Stimulated activated CD8-positive, alpha-beta memory T cell treated with anti-CD3 and anti-CD28 coated beads, Interleukin-7, amount 100 ng/mL, for 1 hour (primary cell): ENCODE data around the gene LILRB2.
"Not testable (repeated sequence)": the region's sequence is repeated elsewhere in the genome, so short reads cannot be mapped to it uniquely, and the experiment has no call there.

Experiments used
- DNase-seq, 2 donors: peaks; one replicate each; pipeline ENCODE4 v3.0.0-alpha.2; 2020; ENCODE audit warnings: low read depth in 2 of 2

Gene LILRB2

DNA sequence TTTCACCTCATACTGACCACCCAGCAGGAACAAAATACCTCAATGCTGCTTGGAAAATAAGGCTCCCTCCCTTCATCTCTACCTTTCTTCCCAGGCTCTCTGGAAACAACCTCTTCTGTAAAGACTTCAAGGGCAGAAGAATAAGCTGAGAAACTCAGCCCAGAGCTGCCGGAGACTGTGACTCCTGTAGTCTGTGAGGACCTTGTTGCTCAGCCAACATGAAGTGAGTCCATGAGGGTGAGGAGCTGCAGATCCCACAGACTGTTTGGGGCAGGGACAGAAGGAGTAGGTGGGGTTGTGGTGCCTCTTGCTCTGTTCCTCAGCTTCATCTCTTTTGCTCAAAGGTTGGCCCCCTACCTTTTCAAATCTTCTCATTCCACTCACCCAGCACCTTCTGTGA is 24.2 kb upstream of the LILRB2 start:
- DNase-seq, result no peak

DNA sequence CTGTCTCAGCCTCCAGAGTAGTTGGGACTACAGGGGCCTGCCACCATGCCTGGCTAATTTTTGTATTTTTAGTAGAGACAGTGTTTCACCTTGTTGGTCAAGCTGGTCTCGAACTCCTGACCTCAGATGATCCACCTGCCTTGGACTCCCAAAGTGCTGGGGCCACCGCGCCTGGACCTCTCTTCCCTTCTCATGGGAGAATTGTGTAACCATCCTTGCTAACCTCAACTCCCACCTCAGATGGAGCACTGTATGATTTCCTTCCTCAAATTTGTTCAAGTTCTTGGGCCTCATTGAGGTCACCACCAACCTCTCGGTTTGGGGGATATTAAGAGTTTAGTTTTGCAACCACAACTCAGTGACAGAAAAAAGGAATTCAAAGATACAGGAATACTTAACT is 21.3 kb upstream of the LILRB2 start:
- DNase-seq, result no peak

DNA sequence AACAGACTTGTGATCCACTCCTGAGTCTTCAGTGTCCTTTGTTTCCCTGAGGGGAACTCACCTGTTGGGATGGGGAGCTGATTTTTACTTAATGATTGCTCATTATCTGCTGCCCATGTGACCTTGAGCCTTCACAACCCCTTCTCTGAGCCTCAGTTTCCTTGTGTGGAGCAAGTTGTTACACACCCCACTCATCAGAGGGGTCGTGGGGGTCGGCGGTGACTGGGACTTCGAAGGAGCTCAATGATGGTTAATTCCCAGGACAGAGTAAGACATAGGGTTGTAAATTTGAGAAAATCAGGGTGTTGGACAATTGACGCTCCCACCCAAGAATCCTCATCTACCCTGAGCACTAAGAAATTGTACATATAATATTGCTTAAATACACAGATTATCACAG is 18.6 kb upstream of the LILRB2 start:
- no peak for DNase-seq

DNA sequence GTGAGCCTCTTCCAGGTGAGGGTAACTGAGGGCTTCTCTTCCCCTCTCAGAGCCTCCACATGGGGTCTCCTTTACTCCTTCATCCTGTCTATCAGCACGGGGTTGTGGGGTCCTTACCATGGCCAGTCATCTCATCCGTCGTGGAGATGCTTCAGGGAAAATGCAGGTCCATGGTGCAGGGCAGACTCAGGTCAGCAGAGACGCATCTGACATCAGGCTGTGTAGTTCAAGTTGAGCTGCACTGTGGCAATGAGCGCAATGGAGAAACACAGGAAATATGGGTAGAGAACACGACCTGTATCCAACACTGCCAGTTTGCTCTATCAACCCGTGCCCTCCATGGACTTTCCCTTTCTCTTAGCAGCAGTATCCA is 18.2 kb upstream of the LILRB2 start:
- no peak for DNase-seq

DNA sequence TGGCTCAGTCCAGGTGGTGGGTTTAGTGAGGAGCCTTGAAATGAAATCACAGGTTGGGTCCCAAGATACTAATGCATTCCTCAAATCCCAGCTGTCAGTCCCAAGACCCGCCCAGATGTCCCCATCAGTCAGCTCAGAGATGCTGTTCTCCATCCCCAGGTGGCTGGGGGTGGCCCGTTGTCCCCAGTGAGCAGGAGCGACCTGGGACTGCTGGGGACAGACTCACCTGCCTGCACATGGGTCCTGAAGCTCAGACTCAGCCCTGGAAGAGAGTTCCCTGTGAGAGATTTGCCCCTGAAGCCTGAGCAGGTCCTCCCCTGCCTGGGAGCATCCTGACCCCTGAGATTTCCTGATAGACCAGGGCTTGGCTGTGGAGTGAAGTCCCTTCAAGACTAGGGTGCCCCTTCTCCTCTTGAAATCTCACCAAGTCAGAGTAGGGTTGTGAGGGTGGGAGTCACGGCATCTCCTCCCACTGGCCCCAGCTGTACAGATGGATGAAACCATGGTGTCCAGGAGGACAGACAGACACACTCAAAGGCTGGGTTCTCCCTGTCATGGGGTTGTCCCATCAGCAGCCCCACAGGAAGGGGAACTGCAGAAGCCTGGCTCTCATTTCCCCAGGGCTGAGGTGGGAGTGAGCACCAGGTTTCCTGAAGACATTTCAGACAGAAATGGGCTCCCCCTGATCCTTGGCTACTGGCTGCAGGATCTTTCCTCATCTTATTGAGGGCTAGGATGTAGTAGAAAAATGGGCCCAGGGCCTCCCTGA is 17.6 kb upstream of the LILRB2 start:
- DNase-seq, result no peak

DNA sequence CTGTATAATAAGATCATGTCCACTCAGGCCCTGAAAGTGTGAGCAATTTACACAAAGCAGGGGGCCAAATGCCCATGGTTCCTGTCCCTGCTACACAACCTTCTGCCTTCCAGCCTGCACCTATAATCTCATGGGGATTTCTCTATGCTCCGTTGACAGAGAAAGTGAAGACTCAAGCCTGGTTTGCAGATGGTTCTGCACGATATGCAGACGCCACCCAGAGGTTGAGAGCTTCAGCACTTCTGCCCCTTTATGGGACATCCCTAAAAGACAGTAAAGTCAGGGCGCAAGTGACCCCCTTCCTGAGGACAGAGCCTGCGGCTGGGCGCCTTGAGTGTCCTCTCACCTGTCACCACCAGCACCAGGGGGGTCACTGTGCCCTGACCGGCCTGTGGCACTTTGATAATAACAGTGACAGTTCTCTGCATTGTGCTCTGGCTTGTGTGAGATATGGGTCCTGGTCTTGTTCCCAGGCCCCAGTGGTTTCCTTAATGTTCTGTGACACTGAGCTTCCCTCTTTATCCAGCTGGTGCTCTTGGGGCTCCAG is 16.9 kb upstream of the LILRB2 start:
- no peak for DNase-seq

DNA sequence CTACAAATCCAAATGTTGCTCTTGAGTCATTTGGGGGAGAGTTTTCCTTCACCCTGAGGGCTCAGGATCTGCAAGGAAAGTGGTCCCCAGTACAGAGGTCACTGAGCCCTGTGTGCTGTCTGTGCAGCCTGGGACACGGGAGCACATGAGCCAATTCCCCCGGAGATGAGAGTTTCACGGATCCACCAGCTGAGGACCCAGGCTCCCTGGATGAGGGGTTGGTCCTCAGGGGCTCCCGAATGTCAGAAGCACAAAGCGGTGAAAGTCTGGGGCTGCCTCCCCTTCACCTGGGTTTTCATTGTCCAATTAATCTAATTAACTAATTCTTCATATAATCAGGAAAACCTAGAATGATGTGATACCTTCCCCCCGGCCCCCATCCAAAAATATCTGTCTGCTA is 13.6 kb upstream of the LILRB2 start:
- no peak for DNase-seq

DNA sequence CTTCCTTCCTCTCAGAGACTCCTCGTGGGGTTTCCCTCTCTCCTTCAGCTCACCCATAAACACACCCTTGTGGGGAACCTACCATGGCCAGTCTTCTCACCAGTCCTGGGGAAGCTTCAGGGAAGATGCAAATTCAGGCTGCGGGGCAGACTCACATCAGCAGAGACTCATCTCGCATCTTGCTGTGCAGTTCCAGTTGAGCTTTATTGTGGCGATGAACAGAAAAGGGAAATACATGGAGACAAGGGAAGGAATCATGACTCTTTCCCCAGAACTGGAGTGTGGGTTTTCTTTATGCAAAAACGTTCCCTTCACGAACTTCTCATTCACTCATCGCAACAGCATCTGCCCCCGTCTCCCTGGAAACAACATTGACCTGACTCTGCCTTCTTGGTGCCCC is 8.2 kb upstream of the LILRB2 start:
- not testable (repeated sequence) for DNase-seq

DNA sequence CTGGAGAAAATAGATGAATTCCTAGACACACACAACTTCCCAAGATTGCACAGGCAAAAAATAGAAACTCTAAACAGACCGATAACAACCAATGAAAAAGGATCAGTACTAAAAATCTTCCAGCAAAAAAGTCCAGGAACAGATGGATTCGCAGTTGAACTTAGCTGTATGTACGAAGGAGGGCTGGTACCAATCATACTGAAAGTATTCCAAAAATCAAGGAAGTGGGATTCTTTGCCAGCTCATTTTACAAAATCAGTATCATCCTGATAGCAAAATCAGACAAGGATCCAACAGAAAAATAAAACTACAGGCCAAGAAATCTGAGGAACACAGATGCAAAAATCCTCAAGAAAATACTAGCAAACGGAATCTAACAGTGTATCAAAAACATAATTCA is 6.5 kb upstream of the LILRB2 start:
- no peak for DNase-seq

DNA sequence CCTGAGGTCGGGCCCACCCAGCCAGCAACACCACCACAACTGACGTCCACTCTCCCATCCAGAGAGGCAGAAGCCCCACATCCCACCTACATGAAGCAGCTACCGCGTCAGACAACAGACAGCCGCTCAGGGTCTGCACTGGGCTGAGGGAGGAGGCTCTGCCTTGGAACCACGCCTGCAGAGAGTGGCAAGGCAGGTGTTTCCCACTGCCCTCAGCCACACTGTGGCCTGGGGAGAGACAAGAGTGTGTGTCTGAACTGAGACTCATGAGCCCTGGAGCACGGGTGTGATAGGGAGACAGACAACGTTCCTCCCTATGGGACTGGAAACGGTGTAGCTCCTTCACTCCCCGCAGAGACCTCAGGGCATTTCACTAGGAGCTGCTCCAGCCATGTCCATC is 5.4 kb upstream of the LILRB2 start:
- not testable (repeated sequence) for DNase-seq

DNA sequence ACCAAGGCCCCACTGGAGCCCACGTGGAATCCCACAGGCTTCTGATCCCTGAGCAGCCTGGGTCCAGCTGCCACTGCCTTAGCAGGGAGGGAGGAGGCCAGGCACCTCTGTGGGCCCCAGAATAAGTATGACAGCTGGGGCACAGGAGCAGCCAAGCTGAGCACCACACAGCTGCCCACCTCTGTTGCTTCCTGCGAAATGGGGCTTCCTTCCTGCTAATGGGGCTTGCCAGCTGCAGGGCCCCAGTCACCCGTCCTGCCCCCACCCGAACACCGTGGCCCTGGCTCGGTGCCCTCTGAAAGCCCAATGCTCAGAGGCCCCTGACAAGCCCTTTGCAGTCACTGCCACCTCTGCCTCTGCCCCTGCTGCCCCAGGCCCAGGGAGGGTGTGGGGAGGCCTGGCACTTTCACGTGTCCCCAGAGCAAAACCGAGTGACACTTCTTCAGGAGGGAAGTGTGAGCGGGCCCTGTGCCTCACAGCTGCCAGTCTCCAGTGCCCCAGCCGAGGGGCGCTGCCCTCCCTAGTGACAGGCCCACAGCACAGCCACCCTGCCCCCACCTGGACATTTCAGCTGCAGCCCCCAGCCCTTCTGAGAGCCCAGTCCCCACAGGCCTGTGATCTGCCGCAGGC is 4.6 kb upstream of the LILRB2 start:
- not testable (repeated sequence) for DNase-seq

DNA sequence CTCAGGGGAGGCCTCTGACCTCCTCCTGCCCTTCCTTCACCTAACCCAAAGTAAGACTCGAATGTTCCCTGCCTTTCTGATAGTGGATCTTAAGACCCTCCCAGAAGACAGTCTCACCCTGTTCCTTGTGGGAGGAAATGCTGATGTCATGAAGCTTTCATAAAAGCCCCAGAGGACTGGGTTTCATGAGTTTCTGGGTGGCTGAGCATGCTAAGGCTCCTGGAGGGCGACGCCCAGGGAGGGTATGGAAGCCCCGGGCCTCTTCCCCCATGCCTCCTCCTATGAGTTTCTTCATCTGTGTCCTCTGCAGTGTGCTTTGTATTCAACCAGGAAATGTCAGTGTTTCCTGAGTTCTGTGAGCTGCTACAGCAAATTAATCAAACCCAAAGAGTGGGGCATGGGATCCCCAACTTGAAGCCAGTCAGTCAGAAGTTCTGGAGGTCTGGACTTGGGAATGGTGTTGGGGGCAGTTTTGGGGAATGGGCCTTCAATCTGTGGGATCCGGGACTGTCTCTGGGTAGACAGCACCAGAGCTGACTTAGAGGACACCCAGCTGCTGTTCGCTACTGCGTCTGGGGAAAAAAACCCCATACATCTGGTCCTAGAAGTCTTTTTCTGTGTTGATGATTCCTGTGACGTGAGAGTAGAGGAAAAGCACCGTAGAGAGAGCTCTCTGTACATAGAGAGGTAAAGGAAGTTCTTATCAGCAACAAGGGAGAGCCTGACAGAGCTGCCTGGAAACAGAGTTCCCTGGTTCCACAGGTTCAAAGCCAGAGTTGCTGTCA is 2.0 kb upstream of the LILRB2 start:
- no peak for DNase-seq

DNA sequence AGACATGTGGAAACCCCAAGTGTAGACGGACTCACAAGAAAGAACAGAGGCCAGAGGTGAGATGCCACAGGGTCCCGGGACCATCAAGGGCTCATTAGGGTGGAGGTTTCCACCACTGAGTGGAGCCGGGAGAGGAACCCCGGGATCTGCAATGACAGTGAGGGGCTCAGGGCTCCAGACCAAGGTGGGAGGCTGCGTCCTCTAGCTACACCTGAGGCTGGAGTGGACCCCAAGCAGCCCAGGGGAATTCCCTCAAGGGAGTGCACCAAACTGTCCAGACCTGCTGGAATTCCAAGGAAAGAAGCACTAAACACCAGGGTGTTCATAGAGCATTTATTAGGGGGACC is 792 bp upstream of the LILRB2 start:
- DNase-seq, result not testable (repeated sequence)

DNA sequence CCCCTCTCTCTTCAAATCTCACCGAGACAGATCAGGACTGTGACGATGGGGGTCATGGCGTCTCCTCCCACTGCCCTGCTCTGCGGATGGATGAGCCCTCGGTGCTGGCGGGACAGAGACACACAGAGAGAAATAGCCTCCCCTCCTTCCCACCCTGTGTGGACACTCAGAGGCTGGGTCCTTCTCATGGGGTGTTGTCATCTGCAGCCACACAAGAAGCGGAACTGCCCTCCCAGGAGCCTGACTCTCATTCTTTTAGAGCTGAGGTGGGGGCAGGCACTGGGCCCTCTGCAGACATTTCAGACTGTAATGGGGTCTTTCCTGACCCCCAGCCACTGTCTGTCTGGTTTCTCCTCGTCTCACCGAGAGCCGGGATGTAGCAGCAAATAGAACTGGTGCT is 469 bp downstream of the LILRB2 start:
- DNase-seq, result not testable (repeated sequence)

DNA sequence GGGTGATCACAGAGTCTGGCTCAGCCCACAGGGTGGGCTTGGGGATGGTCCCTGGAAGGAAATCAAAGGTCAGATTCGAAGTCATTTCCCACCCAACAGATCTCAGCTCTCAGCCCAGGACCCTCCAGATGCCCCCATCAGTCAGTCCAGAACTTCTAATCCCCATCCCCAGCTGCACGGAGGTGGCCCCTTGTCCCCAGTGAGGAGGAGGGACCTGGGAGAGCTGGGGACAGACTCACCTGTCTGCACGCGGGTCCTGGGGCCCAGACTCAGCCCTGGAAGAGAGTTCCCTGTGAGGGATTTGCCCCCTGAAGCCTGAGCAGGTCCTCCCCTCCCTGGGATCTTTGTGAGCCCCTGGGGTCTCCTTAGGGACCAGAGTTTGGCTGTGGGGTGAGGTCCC is 885 bp downstream of the LILRB2 start:
- not testable (repeated sequence) for DNase-seq

DNA sequence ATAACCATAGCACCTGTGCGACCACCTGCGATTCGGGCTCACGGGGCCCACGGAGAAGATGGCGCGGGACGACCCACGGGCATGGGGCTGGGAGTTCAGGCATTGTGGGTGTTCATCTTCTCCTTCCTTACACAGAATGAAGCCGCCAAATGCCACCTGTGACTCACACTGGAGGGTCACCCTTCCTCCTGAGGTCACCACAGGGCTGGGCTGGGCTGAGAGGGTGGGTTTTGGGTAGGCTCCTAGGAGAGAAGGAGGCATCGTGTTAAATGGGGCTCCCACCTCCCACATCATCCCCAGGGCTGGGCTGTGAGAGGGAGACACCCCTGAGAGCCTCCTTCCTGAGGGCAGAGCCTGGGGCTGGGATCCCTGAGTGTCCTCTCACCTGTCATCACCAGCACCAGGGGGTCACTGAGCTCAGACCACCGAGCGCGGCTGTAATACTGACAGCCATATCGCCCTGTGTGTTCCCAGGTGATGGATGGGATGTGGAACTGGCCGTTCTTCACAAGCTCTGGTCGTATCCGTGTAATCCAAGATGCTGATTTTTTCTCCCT is 1.4 kb downstream of the LILRB2 start:
- DNase-seq, result no peak

DNA sequence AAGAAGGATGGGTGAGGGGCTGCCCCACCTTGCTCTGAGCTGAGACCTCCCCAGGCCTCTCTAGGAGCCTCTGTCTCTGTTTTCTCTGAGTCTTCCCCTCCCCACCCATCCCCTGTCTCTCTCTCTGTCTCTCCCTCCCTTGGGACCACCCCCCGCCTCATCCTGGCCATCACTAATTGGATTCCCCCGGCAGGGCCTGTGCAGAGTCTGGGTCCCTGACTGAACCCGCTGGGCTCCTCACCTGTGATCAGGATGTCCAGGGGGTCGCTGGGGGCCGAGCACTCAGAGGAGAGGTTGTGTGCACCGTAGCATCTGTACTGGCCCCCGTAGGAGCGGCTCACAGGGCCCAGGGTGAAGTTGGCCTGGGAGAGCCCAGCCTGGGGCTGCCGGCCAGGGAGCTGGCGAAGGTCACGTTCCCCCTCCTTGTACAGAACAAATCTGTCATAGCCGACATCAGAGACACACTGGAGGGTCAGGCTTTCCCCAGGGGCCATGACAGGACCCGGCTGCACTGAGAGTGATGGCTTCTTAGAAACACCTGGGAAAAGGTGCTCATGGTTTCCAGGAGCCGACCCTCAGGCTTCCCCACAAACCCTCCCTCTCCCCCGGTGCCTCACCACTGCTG is 2.2 kb downstream of the LILRB2 start:
- not testable (repeated sequence) for DNase-seq

DNA sequence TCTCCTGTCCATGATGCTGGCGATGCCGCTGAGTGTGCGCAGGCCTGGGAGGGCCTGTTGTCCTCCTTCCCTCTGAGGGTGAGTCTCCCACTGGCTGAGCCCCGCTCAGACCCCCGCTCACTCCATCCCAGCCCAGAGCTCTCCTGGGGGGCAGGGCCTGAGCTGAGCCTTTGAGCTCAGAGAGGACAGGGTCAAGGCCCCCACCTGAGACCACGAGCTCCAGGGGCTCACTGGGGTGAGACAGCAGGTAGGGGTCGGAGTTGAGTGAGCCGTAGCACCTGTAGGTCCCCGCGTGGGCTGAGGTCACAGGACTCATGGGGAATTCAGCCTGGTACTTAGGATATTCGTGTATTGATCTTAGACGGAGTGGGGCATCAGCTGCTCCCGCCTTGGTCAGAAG is 2.9 kb downstream of the LILRB2 start:
- not testable (repeated sequence) for DNase-seq

DNA sequence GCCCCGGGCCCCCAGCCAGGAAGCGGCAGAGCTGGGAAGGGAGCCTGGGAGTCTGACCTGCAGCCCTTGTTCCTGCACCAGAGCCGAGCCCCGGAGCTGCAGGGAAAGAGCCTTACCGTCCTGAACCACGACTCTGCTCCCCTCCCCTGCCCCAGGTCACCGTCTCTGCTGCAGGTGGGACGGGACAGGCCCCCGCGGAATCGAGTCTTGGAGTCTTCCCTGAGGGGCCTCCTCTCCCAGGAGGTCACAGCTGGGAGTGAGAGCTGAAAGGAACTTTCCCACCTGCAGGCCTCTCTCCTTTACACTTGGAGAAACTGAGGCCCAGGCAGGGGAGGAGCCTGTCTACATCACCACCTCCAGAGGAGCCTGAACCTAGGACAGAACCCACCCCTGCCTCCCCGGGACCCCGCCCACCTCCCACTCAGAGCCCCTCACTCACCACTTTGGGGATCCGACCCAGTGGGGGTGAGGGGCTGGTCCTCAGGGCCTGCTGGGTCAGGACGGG is 3.7 kb downstream of the LILRB2 start:
- not testable (repeated sequence) for DNase-seq

DNA sequence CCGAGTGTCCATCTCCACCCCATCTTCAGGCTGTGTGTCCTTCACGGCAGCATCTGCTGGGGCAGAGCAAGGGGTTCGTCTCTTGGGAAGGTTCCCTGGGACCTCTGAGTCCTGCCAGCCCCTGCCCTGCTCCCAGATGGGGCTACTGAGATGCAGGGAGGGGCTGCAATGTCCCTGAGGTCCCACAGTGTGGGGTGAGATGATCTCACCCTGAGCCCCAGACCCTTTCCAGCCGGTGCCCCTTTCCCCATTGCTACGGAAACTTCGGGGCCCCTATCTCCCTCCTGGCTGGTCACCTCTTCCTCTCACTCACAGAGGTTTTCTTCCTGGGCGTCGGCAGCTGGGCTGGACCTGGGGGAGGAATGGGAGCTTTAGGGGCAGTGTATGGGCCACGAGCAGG is 5.0 kb downstream of the LILRB2 start:
- no peak for DNase-seq

DNA sequence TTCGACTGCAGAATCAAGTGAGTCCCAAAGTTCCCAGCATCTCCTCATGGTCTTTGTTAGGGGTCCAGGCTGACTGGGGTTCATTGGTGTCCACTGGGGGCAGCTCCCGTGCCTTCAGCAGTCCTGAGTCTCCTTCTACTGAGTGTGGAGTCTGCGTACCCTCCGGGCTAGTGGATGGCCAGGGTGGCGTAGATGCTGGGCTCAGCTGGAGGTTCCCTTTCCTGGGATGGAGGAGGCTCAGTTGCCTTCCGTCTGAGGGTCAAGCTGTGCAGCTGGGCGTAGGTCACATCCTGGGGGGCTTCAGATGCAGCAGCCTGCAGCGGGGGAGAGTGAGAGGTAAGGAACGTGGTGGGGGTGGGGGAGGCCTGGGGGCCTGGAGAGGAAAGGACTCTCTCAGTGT is 6.4 kb downstream of the LILRB2 start:
- not testable (repeated sequence) for DNase-seq

DNA sequence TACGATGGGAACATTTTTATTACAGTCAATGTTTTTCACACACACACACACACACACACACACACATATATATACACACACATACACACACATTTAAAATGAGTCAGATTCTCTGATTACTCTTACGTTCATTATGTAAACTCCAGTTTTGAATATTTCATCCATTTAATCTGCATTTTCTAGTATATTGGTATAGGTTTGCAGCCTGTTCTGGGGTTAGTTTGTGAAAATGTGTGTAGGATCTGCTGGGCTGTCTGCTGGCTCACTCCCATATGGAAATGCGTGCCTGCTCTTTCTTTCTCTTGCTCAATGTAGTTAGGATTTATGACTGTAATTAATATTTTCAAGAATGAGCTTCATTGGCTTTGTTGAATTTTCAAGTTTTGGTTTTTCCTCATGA is 7.1 kb downstream of the LILRB2 start:
- no peak for DNase-seq
